ENCODE data around the gene ZC3H10.

DNA sequence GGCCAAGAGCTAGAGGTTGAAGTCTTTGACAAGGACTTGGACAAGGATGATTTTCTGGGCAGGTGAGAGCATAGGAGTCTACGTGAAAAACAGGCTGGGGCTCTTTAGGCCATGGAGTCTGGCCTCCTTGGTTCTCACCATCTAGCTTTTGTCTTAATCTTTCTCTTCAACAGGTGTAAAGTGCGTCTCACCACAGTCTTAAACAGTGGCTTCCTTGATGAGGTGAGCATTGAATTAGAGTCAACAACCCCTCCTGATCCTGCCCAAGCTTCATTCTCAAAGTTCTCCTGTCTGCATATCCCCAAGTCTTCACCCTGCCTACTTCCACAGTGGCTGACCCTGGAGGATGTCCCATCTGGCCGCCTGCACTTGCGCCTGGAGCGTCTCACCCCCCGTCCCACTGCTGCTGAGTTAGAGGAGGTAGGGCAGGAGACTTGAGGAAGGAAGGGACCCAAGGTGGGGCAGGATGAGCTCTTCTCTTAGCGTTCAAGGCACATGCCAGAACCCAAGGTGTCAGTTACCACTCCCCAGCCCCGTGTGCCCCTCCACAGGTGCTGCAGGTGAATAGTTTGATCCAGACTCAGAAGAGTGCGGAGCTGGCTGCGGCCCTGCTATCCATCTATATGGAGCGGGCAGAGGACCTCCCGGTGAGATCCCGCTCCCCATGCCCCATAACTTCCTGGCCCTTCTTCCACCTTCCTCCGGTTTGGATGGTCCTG lies 19.9 kb downstream of the ZC3H10 start:
- TF ChIP-seq EZH2 (IDR thresholded peaks at IDR 0.05; ENCODE audit: insufficient read depth, poor library complexity, severe bottlenecking) (no peak), EZH2phosphoT487 (IDR thresholded peaks at IDR 0.05; ENCODE audit: insufficient read depth, low read depth) (no peak)

All from GM23248 (cell line).